Parathyroid adenoma (tissue), 2 donors: ENCODE data around the gene ARHGEF19.
"Not testable (repeated sequence)": the region's sequence is repeated elsewhere in the genome, so short reads cannot be mapped to it uniquely, and the experiment has no call there.

ENCODE experiments used
- H2AFZ ChIP-seq: fragments of 300-600 bp; sonication (generic); one replicate; pipeline ENCODE4 v1.7.0; 2017; ENCODE audit warnings: antibody characterized with exemption, mild to moderate bottlenecking
- H3K27ac ChIP-seq: fragments of 300-600 bp; sonication (generic); one replicate; pipeline ENCODE4 v1.7.0; 2017
- H3K27me3 ChIP-seq: fragments of 300-600 bp; sonication (generic); one replicate; pipeline ENCODE4 v1.7.0; 2017; ENCODE audit warnings: low read length; ENCODE audit not compliant: control insufficient read depth, insufficient read depth
- H3K36me3 ChIP-seq: fragments of 300-600 bp; sonication (generic); one replicate; pipeline ENCODE4 v1.7.0; 2017; ENCODE audit warnings: low read length; ENCODE audit not compliant: control insufficient read depth, insufficient read depth
- H3K4me1 ChIP-seq: fragments of 300-600 bp; sonication (generic); one replicate; pipeline ENCODE4 v1.7.0; 2017; ENCODE audit warnings: control low read depth
- H3K4me2 ChIP-seq: fragments of 300-600 bp; sonication (generic); one replicate; pipeline ENCODE4 v1.7.0; 2017; ENCODE audit warnings: low read length
- H3K4me3 ChIP-seq: fragments of 300-600 bp; sonication (generic); one replicate; pipeline ENCODE4 v1.7.0; 2017; ENCODE audit warnings: low read depth, low read length
- H3K79me2 ChIP-seq: fragments of 300-600 bp; sonication (generic); one replicate; pipeline ENCODE4 v1.7.0; 2017; ENCODE audit warnings: control low read depth
- H3K9ac ChIP-seq: fragments of 300-600 bp; sonication (generic); one replicate; pipeline ENCODE4 v1.7.0; 2017; ENCODE audit warnings: mild to moderate bottlenecking
- H3K9me3 ChIP-seq: fragments of 300-600 bp; sonication (generic); one replicate; pipeline ENCODE4 v1.7.0; 2017; ENCODE audit warnings: low read length; ENCODE audit not compliant: control insufficient read depth
- CTCF ChIP-seq: fragments of 300-600 bp; sonication (generic); IDR thresholded peaks from one replicate; pipeline ENCODE4 v1.7.0; 2017; ENCODE audit warnings: antibody characterized with exemption, mild to moderate bottlenecking
- donor health status: primary hyperparathyroidism.

ARHGEF19 gene

GRCh38 chr1:16196874-16197273, 15.6 kb downstream of the ARHGEF19 start:
- H3K9me3 ChIP-seq = no peaks in the 10 kb centered on the region
- TF ChIP-seq CTCF = no peak

GRCh38 chr1:16196139-16196538, 16.3 kb downstream of the ARHGEF19 start:
- H2AFZ ChIP-seq, H3K4me1 ChIP-seq, H3K9me3 ChIP-seq, H3K27me3 ChIP-seq, H3K4me2 ChIP-seq, H3K9ac ChIP-seq, H3K36me3 ChIP-seq, H3K27ac ChIP-seq, H3K4me3 ChIP-seq, H3K79me2 ChIP-seq: not testable (repeated sequence)

More at GRCh38 chr1:16196874-16197273, 15.6 kb downstream of the ARHGEF19 start:
- H3K9ac ChIP-seq = no peak overlapping the region
- H3K79me2 ChIP-seq = no peaks in the 10 kb centered on the region
- no peaks in the 10 kb centered on the region for H3K27me3 ChIP-seq
- no peak overlapping the region for H3K4me2 ChIP-seq
- no peak overlapping the region for H3K27ac ChIP-seq
- no peaks in the 10 kb centered on the region for H3K36me3 ChIP-seq
- H3K4me3 ChIP-seq = no peak overlapping the region
- no peak overlapping the region for H2AFZ ChIP-seq
- H3K4me1 ChIP-seq = no peaks in the 10 kb centered on the region

- no peaks in the 10 kb centered on the region for H3K9me3 ChIP-seq
- H3K27ac ChIP-seq = no peak overlapping the region
Observed at GRCh38 chr1:16195518-16195905, 16.9 kb downstream of the ARHGEF19 start.

GRCh38 chr1:16191916-16192546, 20.4 kb downstream of the ARHGEF19 start:
- Histone ChIP-seq H3K9me3 (no peaks in the 10 kb centered on the region), H3K4me1 (peaks cover 5% of the 10 kb centered on the region), H3K4me3 (no peak overlapping the region)

More at GRCh38 chr1:16195518-16195905, 16.9 kb downstream of the ARHGEF19 start:
- peak overlapping the region; percentile 43 for H3K4me3 ChIP-seq
- H3K79me2 ChIP-seq = no peaks in the 10 kb centered on the region
- no peak overlapping the region for H2AFZ ChIP-seq
- no peak for TF ChIP-seq CTCF
- H3K4me1 ChIP-seq = no peaks in the 10 kb centered on the region
- peak overlapping the region; percentile 55 for H3K4me2 ChIP-seq
- no peaks in the 10 kb centered on the region for H3K27me3 ChIP-seq
- H3K9ac ChIP-seq = no peak overlapping the region
- no peaks in the 10 kb centered on the region for H3K36me3 ChIP-seq

GRCh38 chr1:16191309-16191708, 21.1 kb downstream of the ARHGEF19 start:
- H3K9me3 ChIP-seq = no peaks in the 10 kb centered on the region
- H3K9ac ChIP-seq = no peak overlapping the region
- H3K4me2 ChIP-seq = no peak overlapping the region
- peaks cover 5% of the 10 kb centered on the region for H3K4me1 ChIP-seq
- no peak overlapping the region for H3K27ac ChIP-seq
- H3K27me3 ChIP-seq = no peaks in the 10 kb centered on the region
- no peak for TF ChIP-seq CTCF
- no peak overlapping the region for H3K4me3 ChIP-seq
- no peak overlapping the region for H2AFZ ChIP-seq
- no peaks in the 10 kb centered on the region for H3K36me3 ChIP-seq
- H3K79me2 ChIP-seq = no peaks in the 10 kb centered on the region

More at GRCh38 chr1:16191916-16192546, 20.4 kb downstream of the ARHGEF19 start:
- H3K9ac ChIP-seq = no peak overlapping the region
- H3K36me3 ChIP-seq = no peaks in the 10 kb centered on the region
- no peaks in the 10 kb centered on the region for H3K79me2 ChIP-seq
- H3K27me3 ChIP-seq = no peaks in the 10 kb centered on the region
- no peak for TF ChIP-seq CTCF
- H3K4me2 ChIP-seq = no peak overlapping the region
- no peak overlapping the region for H3K27ac ChIP-seq
- no peak overlapping the region for H2AFZ ChIP-seq
